GM19438 (cell line): Measurements from ENCODE around the gene ABHD4.
"Not testable (repeated sequence)": the region's sequence is repeated elsewhere in the genome, so short reads cannot be mapped to it uniquely, and the experiment has no call there.

Experiments
- ATAC-seq: cut with Tn5 transposase; IDR thresholded peaks from one replicate; pipeline ENCODE4 v1.9.1; 2021; ENCODE audit warnings: low read depth; ENCODE audit not compliant: unreplicated experiment

The ABHD4 gene, protein sequence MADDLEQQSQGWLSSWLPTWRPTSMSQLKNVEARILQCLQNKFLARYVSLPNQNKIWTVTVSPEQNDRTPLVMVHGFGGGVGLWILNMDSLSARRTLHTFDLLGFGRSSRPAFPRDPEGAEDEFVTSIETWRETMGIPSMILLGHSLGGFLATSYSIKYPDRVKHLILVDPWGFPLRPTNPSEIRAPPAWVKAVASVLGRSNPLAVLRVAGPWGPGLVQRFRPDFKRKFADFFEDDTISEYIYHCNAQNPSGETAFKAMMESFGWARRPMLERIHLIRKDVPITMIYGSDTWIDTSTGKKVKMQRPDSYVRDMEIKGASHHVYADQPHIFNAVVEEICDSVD

DNA sequence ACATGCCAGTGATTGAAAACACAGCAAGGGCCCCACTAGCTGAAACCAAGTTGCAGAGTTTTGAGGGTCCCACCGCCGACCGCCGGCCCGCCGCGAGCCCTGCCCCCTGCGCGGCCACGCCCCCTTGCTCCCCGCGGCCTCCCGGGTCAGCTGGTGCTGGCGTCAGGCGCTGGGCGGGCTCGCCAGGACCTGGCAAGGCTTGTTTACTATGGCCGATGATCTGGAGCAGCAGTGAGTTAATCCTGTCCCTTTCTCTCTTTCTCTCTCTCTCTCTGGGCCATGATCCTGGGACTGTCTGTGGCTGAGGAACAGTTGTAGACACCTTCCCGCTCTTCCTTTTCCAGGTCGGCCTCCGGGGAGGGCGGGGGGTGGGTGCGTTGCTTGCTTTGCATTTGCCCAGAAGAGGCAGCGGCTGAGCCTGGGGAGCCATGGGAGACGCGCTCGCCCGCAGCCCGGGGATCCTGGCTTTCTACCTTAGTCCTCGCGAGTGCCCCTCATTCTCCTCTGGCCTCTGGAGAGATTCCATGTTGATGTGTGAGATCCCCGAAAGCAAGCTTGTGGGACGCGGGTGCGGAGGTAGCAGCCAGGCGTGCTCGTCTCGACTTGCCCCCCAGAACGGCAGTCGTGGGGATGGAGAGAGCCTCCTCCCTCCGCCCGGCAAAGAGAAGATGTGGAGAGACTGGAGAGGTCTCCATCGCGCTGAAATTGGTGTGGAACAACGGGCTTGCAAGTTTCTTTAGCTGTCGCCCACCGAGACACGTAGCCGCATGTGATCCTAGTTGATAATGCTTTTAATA is at the start of gene ABHD4:
Gene ABHD4, plus strand, starts transcription at position 202 of the 797 bp plus-strand sequence. Its CDS starts 7 bp downstream, at position 209.
- ATAC-seq, result peak; percentile 90

GRCh38 chr14:22549324-22549962 is 48.7 kb upstream of the ABHD4 start:
- ATAC-seq, result no peak

GRCh38 chr14:22549981-22550673 is 48.0 kb upstream of the ABHD4 start:
- peak; percentile 55 for ATAC-seq

DNA sequence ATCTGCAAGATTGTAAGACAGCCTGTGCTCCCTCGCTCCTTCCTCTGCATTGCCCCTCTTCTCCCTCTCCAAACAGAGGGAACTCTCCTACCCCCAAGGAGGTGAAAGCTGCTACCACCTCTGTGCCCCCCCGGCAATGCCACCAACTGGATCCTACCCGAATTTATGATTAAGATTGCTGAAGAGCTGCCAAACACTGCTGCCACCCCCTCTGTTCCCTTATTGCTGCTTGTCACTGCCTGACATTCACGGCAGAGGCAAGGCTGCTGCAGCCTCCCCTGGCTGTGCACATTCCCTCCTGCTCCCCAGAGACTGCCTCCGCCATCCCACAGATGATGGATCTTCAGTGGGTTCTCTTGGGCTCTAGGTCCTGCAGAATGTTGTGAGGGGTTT is 46.5 kb upstream of the ABHD4 start:
- ATAC-seq, result no peak

GRCh38 chr14:22552001-22552826 is 45.9 kb upstream of the ABHD4 start:
- ATAC-seq, result no peak

GRCh38 chr14:22552827-22553076 is 45.3 kb upstream of the ABHD4 start:
- ATAC-seq, result no peak

DNA sequence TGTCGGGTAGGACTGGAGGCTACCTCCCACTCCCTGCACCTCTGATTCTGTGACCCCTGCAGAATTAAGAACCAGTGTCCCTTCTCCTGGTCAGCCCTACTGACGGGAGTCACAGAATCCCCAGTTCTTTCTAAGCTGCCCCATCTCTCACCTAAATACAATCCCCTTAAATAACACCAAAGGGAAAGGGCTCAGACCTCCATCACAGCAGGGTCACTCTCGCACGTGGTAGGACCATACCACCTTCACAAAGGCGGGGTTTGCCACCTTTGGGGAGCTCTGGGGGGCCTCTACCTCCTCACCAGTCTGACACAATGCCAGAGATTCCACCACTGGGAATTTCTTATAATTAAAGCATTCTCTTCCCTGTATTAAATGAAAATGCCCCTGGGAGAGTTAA is 44.7 kb upstream of the ABHD4 start:
- no peak for ATAC-seq

DNA sequence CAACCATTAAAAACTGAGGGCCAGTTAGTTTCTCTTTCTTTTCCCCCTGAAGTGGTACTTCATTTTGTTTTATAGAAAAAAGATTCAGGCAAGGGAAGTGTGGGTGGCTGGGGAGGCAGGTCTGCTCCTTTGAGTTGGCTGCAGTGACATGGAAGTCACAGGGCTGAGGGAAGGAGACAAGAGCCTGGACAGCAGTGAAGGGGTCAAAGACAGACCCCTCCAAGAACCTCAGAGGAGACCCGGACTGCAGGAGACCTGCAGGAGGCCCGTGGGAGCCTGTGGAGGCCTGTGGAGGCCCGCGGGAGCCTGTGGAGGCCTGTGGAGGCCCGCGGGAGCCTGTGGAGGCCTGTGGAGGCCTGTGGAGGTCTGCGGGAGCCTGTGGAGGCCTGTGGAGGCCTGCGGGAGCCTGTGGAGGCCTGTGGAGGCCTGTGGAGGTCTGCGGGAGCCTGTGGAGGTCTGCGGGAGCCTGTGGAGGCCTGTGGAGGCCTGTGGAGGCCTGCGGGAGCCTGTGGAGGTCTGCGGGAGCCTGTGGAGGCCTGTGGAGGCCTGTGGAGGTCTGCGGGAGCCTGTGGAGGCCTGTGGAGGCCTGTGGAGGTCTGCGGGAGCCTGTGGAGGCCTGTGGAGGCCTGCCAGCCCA is 44.1 kb upstream of the ABHD4 start:
- ATAC-seq, result not testable (repeated sequence)

DNA sequence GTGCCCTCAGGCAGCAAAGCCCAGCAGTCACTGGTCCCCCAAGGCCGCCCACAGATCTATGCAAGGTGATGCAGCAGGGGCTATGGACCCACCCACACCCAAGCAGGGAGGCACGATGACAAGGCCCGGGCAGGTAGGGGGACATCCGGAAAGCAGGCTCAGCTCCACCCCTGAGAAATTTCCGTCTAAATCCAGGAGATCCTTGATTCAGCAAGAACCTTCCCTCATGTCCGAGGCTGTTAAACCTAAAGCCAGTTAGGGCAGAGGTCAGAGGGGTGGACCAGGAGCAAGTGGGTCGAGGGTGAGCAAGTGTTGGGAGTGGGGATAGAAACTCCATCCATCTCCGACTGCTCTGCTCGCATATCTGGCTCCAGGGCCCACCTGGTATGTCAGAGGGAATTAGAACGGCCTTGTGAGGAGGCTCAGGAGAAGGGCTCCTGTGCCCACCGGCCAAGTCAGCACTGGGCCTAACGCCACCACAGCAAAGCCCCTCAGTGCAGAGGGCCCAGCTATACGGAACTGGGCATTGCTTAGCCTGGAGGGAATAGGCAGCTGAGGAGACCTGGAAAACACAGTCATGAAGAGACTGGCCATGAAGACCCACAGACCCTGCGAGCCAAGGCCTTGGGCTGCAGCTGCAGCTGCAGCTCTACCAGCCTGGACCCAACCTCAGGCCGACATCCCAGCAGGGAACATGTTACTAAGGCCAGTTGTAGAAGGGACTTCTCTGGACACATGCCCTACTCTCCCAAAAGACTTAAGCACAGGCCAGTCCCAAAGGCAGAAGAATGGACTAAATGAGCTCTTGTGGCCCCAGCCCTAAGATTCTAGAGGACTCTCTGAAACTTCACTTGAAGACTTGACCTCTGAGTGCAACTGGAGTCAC is 43.4 kb upstream of the ABHD4 start:
- ATAC-seq, result no peak

- peak; percentile 3 for ATAC-seq
Observed at GRCh38 chr14:22555384-22556011, 42.6 kb upstream of the ABHD4 start.

DNA sequence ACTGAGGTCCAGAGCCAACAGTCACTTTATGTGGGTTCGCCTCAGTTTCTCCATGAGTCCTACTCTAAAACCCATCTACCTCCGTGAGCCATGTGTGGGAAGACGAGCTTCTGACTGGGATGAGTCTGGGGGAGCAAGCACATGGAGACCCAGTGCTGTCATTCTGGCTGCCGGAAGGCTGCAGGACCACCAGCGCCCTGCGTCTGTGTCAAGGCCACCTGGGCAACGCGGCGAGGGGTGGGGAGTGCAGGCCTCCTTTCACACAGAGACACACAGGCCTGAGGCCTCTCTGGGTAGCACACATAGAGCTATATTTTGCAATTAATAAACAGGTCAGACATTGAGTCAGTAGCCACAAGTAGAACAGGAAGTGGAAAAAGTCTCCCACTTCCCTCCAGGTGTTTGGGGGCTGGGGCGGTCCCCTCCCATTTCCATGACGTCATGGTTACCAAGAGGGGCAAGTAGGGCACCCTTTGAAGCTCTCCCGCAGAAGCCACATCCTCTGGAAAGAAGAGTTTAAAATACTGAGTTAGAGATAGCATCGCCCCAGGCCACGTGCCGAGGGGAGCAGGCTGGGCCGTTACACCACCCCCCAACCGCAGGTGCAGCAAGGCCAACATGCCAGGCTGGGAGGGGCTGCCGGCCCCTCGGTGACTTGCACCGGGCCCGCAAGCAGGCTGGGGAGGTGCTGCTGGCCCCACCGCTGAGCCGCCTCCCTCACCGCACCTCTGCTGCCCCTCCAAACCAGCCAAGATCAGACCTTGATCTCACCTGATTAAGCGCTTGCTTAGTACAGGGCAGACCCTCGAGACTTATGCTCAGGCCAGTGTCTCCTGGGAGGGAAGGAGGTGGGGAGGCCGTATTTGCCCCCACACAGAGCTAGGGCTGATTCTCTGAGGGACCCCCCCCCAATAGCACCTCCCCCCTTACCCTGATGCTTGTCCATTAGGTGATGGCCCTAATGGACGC is 41.8 kb upstream of the ABHD4 start:
- ATAC-seq, result peak; percentile 60

GRCh38 chr14:22556990-22557623 is 41.0 kb upstream of the ABHD4 start:
- peak; percentile 29 for ATAC-seq

DNA sequence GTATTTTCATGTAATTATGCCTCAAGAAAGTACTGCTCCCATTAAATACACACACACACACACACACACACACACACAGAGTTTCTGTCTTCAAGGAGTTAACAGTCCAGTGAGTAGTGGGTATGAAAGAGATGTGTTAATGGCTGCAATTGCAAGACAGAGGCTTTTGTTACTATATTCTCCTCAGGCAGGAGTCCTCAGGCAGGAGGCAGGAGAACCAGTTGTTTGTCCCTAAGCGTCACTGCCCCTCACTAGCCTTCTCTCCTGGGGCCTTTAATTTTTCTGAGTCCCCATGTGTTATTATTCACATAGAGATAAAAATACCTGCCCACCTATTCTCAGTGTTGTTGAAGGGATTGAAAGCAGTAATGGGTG is 40.3 kb upstream of the ABHD4 start:
- ATAC-seq, result no peak

GRCh38 chr14:22558221-22558913 is 39.7 kb upstream of the ABHD4 start:
- no peak for ATAC-seq

- no peak for ATAC-seq
Observed at GRCh38 chr14:22559041-22559440, 39.1 kb upstream of the ABHD4 start.

DNA sequence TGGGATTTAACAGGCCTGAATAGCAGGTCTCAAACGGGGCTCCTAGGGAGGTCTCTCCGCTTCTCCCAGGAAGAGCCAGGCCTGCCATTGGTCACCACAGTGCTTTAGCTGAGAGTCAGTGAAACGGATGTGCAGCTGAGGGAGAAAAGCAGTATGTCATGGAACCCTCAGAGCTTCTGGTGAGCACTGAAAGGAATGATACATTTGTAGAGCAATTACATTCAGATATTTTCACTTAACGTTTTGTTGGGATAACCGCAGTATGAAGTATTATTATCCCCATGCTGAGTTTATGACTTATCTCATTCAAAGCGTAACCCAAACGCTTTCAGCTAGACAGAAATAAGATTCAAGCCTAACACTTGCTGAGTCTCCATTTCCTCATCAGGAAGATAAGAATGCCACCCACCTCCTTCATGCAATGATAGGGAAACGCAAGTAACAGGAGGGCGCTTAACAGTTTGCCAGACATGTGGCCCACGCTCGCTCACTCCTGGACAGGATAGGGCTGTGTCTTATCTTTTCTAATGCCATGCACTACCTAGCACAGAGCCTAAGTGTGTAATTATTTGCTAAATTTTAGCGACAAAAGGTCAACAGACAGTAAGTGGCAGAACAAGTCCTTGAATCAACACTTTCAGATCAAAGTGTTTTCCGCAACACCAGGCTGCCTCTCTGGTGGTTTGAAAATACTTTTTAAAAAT is 37.3 kb upstream of the ABHD4 start:
- ATAC-seq, result no peak
